ENCODE measurements around the gene MYL12B.

DNA sequence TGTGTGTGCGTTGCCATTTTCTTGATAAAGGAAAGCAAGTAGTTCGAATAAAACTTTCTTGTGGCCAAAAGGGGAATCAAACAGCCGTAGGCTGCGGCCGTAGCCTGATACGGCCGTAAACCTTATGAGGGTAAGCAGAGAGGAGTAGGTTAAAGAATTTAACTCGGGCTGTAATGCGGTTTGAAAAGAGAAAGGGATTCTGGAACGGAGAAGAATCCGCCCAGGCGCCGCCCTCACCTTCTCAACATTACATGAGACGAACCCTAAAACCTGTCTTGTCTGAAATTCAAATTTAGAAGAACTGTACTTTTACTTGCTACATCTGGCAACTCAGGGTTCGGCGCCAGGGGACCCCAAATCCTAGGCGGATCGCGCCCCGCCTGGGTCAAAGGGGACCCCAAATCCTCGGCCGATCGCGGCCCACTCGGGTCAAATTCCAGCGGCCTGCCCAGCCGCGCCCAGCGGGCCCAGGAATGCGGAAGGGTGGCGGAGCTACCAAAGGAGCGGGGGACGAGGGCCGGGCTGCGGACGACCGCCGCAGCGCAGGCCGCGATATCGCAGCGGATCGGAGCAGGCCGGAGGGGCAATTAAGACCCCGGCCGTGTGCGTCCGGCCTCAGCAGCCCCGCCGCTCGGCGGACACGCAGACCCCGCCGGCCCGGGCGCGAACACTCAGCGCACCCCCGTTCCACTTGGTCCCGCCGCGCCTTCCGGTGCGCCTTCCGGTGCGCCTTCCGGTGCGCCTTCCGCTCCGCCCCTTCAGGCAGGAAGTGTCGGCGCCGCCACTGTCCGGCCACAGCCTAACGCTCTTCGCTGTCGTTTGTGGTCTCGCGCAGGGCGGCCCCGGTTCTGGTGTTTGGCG lies at the start of gene MYL12B:
- TF ChIP-seq ZNF274 (IDR thresholded peaks at IDR 0.05; ENCODE audit: low read depth, low read length): no peak
- no peak for TF ChIP-seq YY1 (IDR thresholded peaks at IDR 0.05; ENCODE audit: insufficient read depth, insufficient read length)
- TF ChIP-seq SUZ12 (IDR thresholded peaks at IDR 0.05; ENCODE audit: extremely low read depth, insufficient read depth, insufficient read length): no peak
